ENCODE results near the gene CDK16.

CDK16 gene

GRCh38 chrX:47228550-47229270 lies 10.2 kb downstream of the CDK16 start:
- no peak for DNase-seq (ENCODE audit: low spot score)

- no peak for DNase-seq (ENCODE audit: low spot score)
Observed at GRCh38 chrX:47229427-47229826, 10.9 kb downstream of the CDK16 start.

GRCh38 chrX:47230136-47230868 lies 11.8 kb downstream of the CDK16 start:
- no peak for DNase-seq (ENCODE audit: low spot score)

GRCh38 chrX:47231167-47231566 lies 12.7 kb downstream of the CDK16 start:
- no peak for DNase-seq (ENCODE audit: low spot score)

- DNase-seq (ENCODE audit: low spot score): no peak
Observed at GRCh38 chrX:47232197-47232802, 13.8 kb downstream of the CDK16 start.

GRCh38 chrX:47232803-47233332 lies 14.4 kb downstream of the CDK16 start, which contains the start of gene USP11:
TSS of gene USP11 (plus strand) at chrX:47233009. CDS start at chrX:47233044, 35 bp downstream.
- DNase-seq (ENCODE audit: low spot score): peak; percentile 37

GRCh38 chrX:47233333-47234113 lies 15.0 kb downstream of the CDK16 start:
- DNase-seq (ENCODE audit: low spot score): peak; percentile 90

GRCh38 chrX:47234583-47234982 lies 16.1 kb downstream of the CDK16 start:
- DNase-seq (ENCODE audit: low spot score): no peak

- DNase-seq (ENCODE audit: low spot score): no peak
Observed at GRCh38 chrX:47235691-47236103, 17.2 kb downstream of the CDK16 start.

GRCh38 chrX:47239199-47239598 lies 20.7 kb downstream of the CDK16 start:
- DNase-seq (ENCODE audit: low spot score): no peak

- no peak for DNase-seq (ENCODE audit: low spot score)
Observed at GRCh38 chrX:47239898-47240545, 21.5 kb downstream of the CDK16 start.

- no peak for DNase-seq (ENCODE audit: low spot score)
Observed at GRCh38 chrX:47240619-47241018, 22.1 kb downstream of the CDK16 start.

- no peak for DNase-seq (ENCODE audit: low spot score)
Observed at GRCh38 chrX:47241201-47242011, 22.9 kb downstream of the CDK16 start.

GRCh38 chrX:47242321-47242720 lies 23.8 kb downstream of the CDK16 start:
- DNase-seq (ENCODE audit: low spot score): no peak

- no peak for DNase-seq (ENCODE audit: low spot score)
Observed at GRCh38 chrX:47243351-47243750, 24.9 kb downstream of the CDK16 start.

GRCh38 chrX:47244676-47245075 lies 26.2 kb downstream of the CDK16 start:
- no peak for DNase-seq (ENCODE audit: low spot score)

- DNase-seq (ENCODE audit: low spot score): no peak
Observed at GRCh38 chrX:47245156-47245555, 26.7 kb downstream of the CDK16 start.

GRCh38 chrX:47247206-47247998 lies 28.9 kb downstream of the CDK16 start:
- no peak for DNase-seq (ENCODE audit: low spot score)

GRCh38 chrX:47247999-47248320 lies 29.5 kb downstream of the CDK16 start:
- DNase-seq (ENCODE audit: low spot score): no peak

GRCh38 chrX:47248576-47248975 lies 30.1 kb downstream of the CDK16 start:
- no peak for DNase-seq (ENCODE audit: low spot score)
